Activated T-cell treated with anti-CD3 and anti-CD28 coated beads for 4 hours (primary cell): Measurements from ENCODE around the gene CDC5L.

ENCODE experiments used
- DNase-seq: peaks from one replicate; pipeline ENCODE4 v3.0.0-alpha.2; 2020

CDC5L gene

GRCh38 chr6:44477293-44477894 is 89.9 kb downstream of the CDC5L start:
- no peak for DNase-seq

GRCh38 chr6:44478158-44478557 is 90.7 kb downstream of the CDC5L start:
- DNase-seq = no peak

GRCh38 chr6:44478591-44479254 is 91.2 kb downstream of the CDC5L start:
- DNase-seq = no peak

- DNase-seq = no peak
Observed at GRCh38 chr6:44480097-44480541, 92.6 kb downstream of the CDC5L start.

GRCh38 chr6:44481056-44481455 is 93.5 kb downstream of the CDC5L start:
- no peak for DNase-seq

GRCh38 chr6:44481760-44482159 is 94.3 kb downstream of the CDC5L start:
- DNase-seq = no peak

- DNase-seq = no peak
Observed at GRCh38 chr6:44485601-44486401, 98.3 kb downstream of the CDC5L start.

- no peak for DNase-seq
Observed at GRCh38 chr6:44487002-44487401, 99.5 kb downstream of the CDC5L start.

GRCh38 chr6:44487586-44487985 is 100.1 kb downstream of the CDC5L start:
- DNase-seq = no peak

- no peak for DNase-seq
Observed at GRCh38 chr6:44489910-44490604, 102.6 kb downstream of the CDC5L start.

- no peak for DNase-seq
Observed at GRCh38 chr6:44493132-44493531, 105.6 kb downstream of the CDC5L start.

GRCh38 chr6:44493593-44493992 is 106.1 kb downstream of the CDC5L start:
- DNase-seq = no peak

GRCh38 chr6:44494011-44494501 is 106.5 kb downstream of the CDC5L start:
- no peak for DNase-seq

GRCh38 chr6:44495036-44495901 is 107.8 kb downstream of the CDC5L start:
- DNase-seq = no peak

- DNase-seq = no peak
Observed at GRCh38 chr6:44496665-44497369, 109.3 kb downstream of the CDC5L start.

- no peak for DNase-seq
Observed at GRCh38 chr6:44497807-44498206, 110.3 kb downstream of the CDC5L start.

- DNase-seq = no peak
Observed at GRCh38 chr6:44498436-44498835, 110.9 kb downstream of the CDC5L start.

GRCh38 chr6:44499609-44500008 is 112.1 kb downstream of the CDC5L start:
- DNase-seq = no peak
